Activated CD4-positive, CD25-positive, alpha-beta regulatory T cell treated with anti-CD3 and anti-CD28 coated beads, Interleukin-2, amount 50 U/mL, for 24 hours (primary cell): ENCODE measurements around the gene CCDC148.

Experiments used
- ATAC-seq, 2 donors: fragments of 150-1000 bp; cut with Tn5 transposase; one replicate each; pipeline ENCODE4 v1.10.0; 2021; ENCODE audit warnings: mild to moderate bottlenecking in 1 of 2, moderate library complexity in 1 of 2

CCDC148 gene

DNA sequence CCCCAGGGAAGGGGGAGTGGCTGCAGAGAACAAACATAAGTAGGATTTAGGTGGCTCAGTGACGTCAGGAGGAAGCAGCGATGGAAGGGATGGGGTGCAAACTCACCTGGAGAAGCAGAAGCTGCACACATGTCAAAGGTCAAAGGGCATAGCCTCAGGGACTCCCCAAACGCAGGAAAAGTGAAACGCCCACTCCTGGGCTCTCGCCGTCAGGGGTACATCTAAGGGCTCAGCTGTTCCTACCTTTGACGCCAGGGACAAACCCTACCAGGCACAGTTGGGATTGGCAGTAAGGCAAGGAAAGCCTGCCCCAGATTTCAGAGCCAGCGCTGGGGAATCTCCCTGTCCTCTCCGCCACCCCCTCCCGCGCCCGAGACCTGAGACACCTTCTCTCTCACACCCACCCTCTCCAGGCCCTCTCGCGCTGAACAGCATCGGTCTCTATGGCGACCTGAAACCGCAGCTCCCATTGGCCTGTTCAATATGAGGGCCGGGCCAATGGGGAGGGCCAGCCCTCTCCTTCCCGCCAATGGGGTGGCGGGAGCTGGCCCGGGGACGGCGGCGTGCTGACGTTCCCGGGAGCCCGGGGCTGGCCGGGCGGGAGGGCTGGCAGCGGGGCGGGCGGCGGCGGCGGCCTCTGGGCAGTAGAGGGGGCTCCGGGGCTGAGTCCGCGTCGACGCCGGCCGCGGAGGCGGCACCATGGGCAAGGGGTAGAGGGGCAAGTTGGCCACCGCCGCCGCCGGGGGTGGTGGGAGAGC is at the start of gene CCDC148, which contains the start of gene PKP4:
Gene CCDC148 (minus strand): TSS at position 445 of the 758 bp plus-strand sequence. CDS start 314 bp downstream, at position 131.
Gene PKP4 (plus strand): TSS at position 644 of the 758 bp plus-strand sequence. CDS start 76,233 bp downstream, outside the sequence.
- peak; percentile 96 for ATAC-seq

GRCh38 chr2:158505448-158505934 is 48.9 kb upstream of the CCDC148 start:
- no peak for ATAC-seq

DNA sequence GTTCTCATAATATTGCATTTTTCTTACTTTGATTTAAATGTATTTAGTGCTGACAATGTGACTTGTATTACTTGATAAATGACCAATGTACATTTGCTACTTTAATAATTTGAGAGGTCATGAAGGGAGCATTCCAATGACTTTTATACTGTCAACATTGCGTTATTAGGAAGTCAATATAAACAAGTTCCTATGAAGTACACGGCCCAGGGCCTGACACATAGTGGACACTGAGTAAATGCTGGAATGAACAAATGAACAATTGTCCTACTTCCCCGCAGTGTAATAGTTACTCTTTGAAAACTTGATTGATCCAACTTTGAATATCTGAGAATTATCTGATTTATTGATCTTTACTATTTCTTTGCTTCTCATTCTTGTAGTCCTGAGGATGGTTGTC is 47.5 kb upstream of the CCDC148 start:
- ATAC-seq = no peak

DNA sequence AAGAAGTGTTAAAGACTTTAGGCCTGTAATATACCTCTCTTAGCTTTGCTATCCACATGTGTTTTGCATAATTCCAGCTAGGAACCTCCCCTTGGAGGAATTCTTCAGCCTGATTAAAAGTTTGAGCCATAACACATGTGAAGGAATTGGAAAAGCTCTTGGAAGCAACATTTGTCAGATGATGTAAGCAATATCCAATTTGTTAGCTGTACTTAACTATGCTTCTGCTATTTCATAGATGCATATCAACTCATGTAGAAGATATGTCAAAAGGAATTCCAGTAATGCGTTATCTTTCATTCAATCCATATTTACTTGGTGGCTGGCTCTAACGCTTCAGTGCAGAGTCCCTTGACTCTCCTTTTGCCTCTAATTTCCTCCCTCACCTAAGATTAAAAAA is 46.4 kb upstream of the CCDC148 start:
- ATAC-seq = no peak

- ATAC-seq = no peak
Measured at GRCh38 chr2:158501301-158501700, 44.7 kb upstream of the CCDC148 start.

- no peak for ATAC-seq
Measured at GRCh38 chr2:158500333-158500732, 43.8 kb upstream of the CCDC148 start.

GRCh38 chr2:158499383-158499782 is 42.8 kb upstream of the CCDC148 start:
- ATAC-seq = no peak

DNA sequence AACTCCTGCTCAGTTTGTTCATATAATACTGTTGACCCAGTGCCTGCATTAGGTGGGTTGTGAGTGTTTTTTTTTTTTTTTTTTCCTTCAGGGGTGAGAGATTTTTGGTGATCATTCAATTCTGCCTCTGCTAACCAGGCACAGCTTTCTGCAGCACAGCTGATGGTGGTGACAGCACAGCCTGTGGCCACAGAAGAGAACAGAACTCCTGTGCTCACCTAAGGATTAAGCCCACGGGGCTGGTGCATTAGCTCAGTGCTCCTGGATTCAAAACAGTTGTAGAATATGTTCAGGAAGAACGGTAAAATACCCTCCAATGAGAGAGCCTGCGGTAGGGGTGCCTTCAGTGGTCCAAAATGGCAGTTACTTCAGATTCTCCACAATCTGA is 42.2 kb upstream of the CCDC148 start:
- ATAC-seq = no peak

- ATAC-seq = no peak
Measured at GRCh38 chr2:158498043-158498748, 41.6 kb upstream of the CCDC148 start.

DNA sequence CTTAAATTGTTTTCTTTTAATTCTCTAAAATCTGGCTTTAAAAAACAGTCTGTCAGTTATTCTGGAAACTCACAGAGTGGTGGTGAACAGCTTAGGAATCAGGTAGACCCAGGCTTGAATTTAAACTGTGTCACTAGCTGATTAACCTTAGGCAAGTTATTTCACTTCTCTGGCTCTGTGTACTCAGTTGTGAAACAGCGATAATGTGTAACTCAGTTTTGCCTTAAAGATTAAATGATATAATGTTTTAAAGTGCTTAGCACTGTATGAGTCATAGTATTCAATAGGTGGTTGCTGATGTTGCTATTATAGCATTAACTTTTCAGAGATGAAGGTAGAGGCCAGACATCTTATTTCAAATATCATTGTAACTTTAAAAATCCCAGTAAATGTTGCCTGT is 40.9 kb upstream of the CCDC148 start:
- ATAC-seq = peak; percentile 71 to 78

DNA sequence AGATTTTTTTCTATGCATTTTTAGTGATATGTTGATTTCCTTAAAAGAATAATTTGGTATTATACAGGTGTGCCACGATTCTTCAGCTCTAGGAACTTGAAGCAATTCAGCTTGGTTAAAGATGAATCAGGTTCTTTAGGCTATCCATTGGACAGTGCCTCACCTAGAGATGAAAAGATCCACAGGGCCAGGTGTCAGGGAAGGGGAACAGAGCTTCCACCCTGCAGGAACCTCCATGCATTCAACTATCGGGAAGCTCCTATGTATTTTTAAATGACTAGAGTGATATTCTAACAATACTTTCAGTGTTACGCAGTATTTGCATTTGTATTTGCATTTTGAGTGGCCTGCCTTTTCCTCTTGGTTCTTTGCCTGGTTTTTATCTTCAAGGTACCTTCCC is 40.4 kb upstream of the CCDC148 start:
- ATAC-seq = no peak

GRCh38 chr2:158495175-158495574 is 38.6 kb upstream of the CCDC148 start:
- ATAC-seq = no peak

DNA sequence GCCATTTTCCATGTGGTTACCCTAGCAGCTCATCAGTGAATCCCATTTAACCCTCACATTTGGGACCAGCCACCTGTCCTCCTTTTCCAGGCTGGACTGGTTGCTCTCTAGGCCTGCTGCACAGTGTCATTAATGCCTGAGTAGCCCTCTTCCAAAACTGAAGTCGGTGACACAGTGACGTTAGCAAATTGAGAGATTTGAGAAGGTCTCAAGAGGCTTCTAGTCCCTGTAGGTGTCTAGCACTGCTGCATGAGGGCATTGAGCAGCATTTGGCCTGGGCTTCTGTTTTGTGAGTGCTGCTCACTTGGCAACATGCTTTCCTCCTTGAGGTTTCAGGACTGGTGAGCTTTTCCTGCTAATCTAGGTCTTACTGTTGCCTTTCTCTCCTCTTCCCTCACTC is 36.9 kb upstream of the CCDC148 start:
- no peak for ATAC-seq

- ATAC-seq = no peak
Measured at GRCh38 chr2:158491072-158491471, 34.5 kb upstream of the CCDC148 start.

- no peak for ATAC-seq
Measured at GRCh38 chr2:158489366-158490112, 33.0 kb upstream of the CCDC148 start.

DNA sequence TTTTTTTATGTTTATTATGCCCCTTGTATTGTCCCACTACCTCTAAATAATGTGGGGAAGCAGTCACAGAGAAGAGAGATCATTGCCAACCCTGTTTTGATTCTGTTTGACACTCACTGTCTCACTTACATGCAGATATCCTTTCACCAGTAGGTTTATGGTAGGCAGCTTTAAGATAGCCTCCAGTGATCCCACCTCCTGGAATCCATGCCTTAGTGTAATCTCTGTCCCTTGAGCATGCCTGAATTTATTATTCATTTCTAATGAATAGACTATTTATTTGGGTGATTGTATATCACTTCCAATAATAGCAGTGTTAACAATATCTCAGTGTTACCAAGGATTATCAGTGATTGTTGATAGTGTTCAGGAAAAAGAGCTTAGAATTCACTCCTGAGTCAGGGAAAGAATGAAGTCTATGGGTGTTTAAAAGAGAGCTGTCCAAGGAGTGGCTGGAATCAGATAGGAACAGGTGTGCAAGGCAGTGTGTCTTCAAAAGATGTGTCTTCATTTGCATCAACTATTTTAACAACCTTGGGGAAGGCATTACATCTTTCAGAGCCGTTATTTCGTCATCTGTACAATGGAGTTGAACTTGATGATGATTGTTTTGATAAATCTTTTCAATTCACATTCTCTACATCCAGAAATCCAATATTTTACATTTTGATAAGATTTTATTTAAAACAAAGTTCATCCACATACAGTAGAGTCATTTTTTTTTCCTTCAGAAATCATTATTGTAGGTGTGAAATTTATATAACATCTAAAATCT is 32.1 kb upstream of the CCDC148 start:
- no peak for ATAC-seq

DNA sequence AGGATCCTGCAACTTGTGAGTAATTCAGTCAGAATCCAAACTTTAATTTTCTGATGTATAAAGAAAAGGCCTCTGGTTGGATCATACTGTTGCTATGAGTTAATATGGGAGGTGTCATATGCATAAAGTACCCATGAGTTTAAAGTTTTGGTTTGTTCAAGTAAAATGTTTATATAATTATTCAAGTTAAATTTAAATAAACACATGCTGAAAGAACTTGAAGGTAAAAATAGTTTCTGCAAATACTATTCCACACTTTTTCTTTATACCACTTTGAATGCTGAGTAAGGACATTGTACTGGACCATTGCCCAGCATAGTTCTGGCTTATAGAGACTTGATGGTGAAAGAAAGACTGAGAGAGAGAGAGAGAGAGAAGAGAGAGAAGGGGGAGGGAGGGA is 30.9 kb upstream of the CCDC148 start:
- ATAC-seq = no peak

GRCh38 chr2:158486970-158487325 is 30.4 kb upstream of the CCDC148 start:
- no peak for ATAC-seq

- no peak for ATAC-seq
Measured at GRCh38 chr2:158486150-158486969, 29.8 kb upstream of the CCDC148 start.

DNA sequence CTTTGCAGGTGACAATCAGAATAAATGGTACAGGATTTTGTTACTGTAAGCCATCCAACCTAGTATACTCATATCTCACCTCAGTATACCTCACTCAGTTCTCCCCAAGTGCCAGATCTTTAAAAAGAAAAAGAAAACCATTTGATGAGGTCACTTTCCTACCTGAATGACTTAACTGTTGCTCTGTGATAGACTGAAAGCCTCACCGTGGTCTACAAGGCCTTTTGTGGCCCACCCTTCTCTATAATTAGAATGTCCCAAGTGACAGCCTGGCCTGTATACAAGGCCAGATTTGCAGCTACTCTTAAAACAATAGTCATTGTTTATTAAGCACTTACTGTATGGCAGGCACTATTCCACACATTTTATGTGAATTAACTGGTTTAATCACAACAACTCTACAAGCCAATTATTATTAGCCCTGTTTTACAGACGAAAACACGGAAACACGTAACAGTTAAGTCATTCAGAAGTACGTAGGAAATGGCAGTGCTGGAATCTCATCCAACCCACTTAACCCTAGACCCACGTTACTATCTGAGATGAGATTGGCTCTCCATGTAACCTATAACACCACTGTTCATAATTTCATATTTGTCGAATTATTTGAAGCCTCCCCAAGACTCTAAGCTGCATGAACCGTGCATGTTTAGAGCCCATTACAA is 28.5 kb upstream of the CCDC148 start:
- ATAC-seq = peak in 1 of 2 donors; percentile 56

- ATAC-seq = no peak
Measured at GRCh38 chr2:158482594-158482993, 26.0 kb upstream of the CCDC148 start.
